Skeletal muscle satellite cell (primary cell): ENCODE results near the gene RELB.
"Not testable (repeated sequence)": the region's sequence is repeated elsewhere in the genome, so short reads cannot be mapped to it uniquely, and the experiment has no call there.

ENCODE experiments used
- H3K27me3 ChIP-seq: 2 replicates; pipeline ENCODE4 v1.7.0; 2013; ENCODE audit warnings: low read length; ENCODE audit not compliant: control insufficient read depth, insufficient read depth
- H3K36me3 ChIP-seq: 2 replicates; pipeline ENCODE4 v1.7.0; 2013; ENCODE audit warnings: mild to moderate bottlenecking, control low read depth, low read length; ENCODE audit not compliant: insufficient read depth
- H3K4me1 ChIP-seq: 2 replicates; pipeline ENCODE4 v1.7.0; 2013; ENCODE audit warnings: low read length; ENCODE audit not compliant: control insufficient read depth, insufficient read depth
- H3K4me2 ChIP-seq: 2 replicates; pipeline ENCODE4 v1.7.0; 2013; ENCODE audit warnings: mild to moderate bottlenecking, low read length
- H3K4me3 ChIP-seq: 2 replicates; pipeline ENCODE4 v1.7.0; 2013; ENCODE audit warnings: low read length
- H3K9ac ChIP-seq: 2 replicates; pipeline ENCODE4 v1.7.0; 2013; ENCODE audit warnings: mild to moderate bottlenecking, low read depth, low read length, moderate library complexity
- H3K9me3 ChIP-seq: replicated peaks from 2 replicates; pipeline ENCODE4 v1.7.0; 2013; ENCODE audit warnings: mild to moderate bottlenecking, control low read depth, low read length

The RELB gene

GRCh38 chr19:44988896-44989556 lies 12.2 kb upstream of the RELB start:
- Histone ChIP-seq H3K4me3 (no peak overlapping the region), H3K36me3 (peaks cover 61% of the 10 kb centered on the region), H3K4me2 (no peak overlapping the region), H3K9me3 (no peaks in the 10 kb centered on the region), H3K9ac (no peak overlapping the region), H3K27me3 (no peaks in the 10 kb centered on the region), H3K4me1 (no peaks in the 10 kb centered on the region)

GRCh38 chr19:44990459-44990858 lies 10.8 kb upstream of the RELB start:
- Histone ChIP-seq H3K9ac (no peak overlapping the region), H3K4me2 (no peak overlapping the region), H3K36me3 (peaks cover 56% of the 10 kb centered on the region), H3K4me1 (no peaks in the 10 kb centered on the region), H3K9me3 (no peaks in the 10 kb centered on the region), H3K4me3 (no peak overlapping the region), H3K27me3 (no peaks in the 10 kb centered on the region)

GRCh38 chr19:44990966-44991365 lies 10.3 kb upstream of the RELB start:
- no peaks in the 10 kb centered on the region for H3K9me3 ChIP-seq
- H3K36me3 ChIP-seq = peaks cover 51% of the 10 kb centered on the region
- H3K4me2 ChIP-seq = no peak overlapping the region
- no peaks in the 10 kb centered on the region for H3K4me1 ChIP-seq
- no peak overlapping the region for H3K9ac ChIP-seq
- no peak overlapping the region for H3K4me3 ChIP-seq
- H3K27me3 ChIP-seq = no peaks in the 10 kb centered on the region

GRCh38 chr19:44992336-44993163 lies 8.7 kb upstream of the RELB start:
- H3K27me3 ChIP-seq = no peaks in the 10 kb centered on the region
- H3K9ac ChIP-seq = no peak overlapping the region
- no peaks in the 10 kb centered on the region for H3K9me3 ChIP-seq
- peaks cover 37% of the 10 kb centered on the region for H3K36me3 ChIP-seq
- no peak overlapping the region for H3K4me2 ChIP-seq
- H3K4me1 ChIP-seq = no peaks in the 10 kb centered on the region
- no peak overlapping the region for H3K4me3 ChIP-seq

GRCh38 chr19:44993526-44993925 lies 7.7 kb upstream of the RELB start:
- Histone ChIP-seq H3K9ac (no peak overlapping the region), H3K9me3 (no peaks in the 10 kb centered on the region), H3K4me2 (no peak overlapping the region), H3K27me3 (no peaks in the 10 kb centered on the region), H3K36me3 (peaks cover 34% of the 10 kb centered on the region), H3K4me3 (no peak overlapping the region), H3K4me1 (no peaks in the 10 kb centered on the region)

- Histone ChIP-seq H3K9ac (no peak overlapping the region), H3K4me2 (no peak overlapping the region), H3K4me1 (no peaks in the 10 kb centered on the region), H3K4me3 (no peak overlapping the region), H3K27me3 (no peaks in the 10 kb centered on the region), H3K9me3 (no peaks in the 10 kb centered on the region), H3K36me3 (peaks cover 33% of the 10 kb centered on the region)
These were observed 7.2 kb upstream of the RELB start for GRCh38 chr19:44993926-44994537.

- Histone ChIP-seq H3K4me1 (peaks cover 4% of the 10 kb centered on the region), H3K27me3 (peaks cover 2% of the 10 kb centered on the region), H3K9ac (no peak overlapping the region), H3K36me3 (no peaks in the 10 kb centered on the region), H3K9me3 (no peaks in the 10 kb centered on the region), H3K4me3 (no peak overlapping the region), H3K4me2 (no peak overlapping the region)
These were observed 3.2 kb upstream of the RELB start for GRCh38 chr19:44998025-44998424.

GRCh38 chr19:44999131-44999925 lies 1.9 kb upstream of the RELB start:
- H3K4me3 ChIP-seq, H3K36me3 ChIP-seq, H3K9me3 ChIP-seq, H3K4me1 ChIP-seq, H3K9ac ChIP-seq, H3K4me2 ChIP-seq, H3K27me3 ChIP-seq: not testable (repeated sequence)

- H3K9me3 ChIP-seq, H3K4me1 ChIP-seq, H3K36me3 ChIP-seq, H3K27me3 ChIP-seq: not testable (repeated sequence)
- H3K4me3 ChIP-seq = peak overlapping the region; percentile 65
- peak overlapping the region; percentile 85 for H3K4me2 ChIP-seq
- H3K9ac ChIP-seq = peak overlapping the region; percentile 27
These were observed 599 bp upstream of the RELB start for GRCh38 chr19:45000665-45001064.

- H3K9ac ChIP-seq = no peak overlapping the region
- no peaks in the 10 kb centered on the region for H3K9me3 ChIP-seq
- H3K27me3 ChIP-seq = peaks cover 2% of the 10 kb centered on the region
- H3K4me1 ChIP-seq = peaks cover 4% of the 10 kb centered on the region
- H3K4me3 ChIP-seq = no peak overlapping the region
- no peaks in the 10 kb centered on the region for H3K36me3 ChIP-seq
- H3K4me2 ChIP-seq = no peak overlapping the region
These were observed 2.2 kb downstream of the RELB start for GRCh38 chr19:45003485-45003884.

- Histone ChIP-seq H3K36me3 (no peaks in the 10 kb centered on the region), H3K27me3 (no peaks in the 10 kb centered on the region), H3K4me2 (no peak overlapping the region)
These were observed 4.5 kb downstream of the RELB start for GRCh38 chr19:45005787-45006186.

More at GRCh38 chr19:45005787-45006186, 4.5 kb downstream of the RELB start:
- Histone ChIP-seq H3K9ac (no peak overlapping the region), H3K4me1 (peaks cover 3% of the 10 kb centered on the region), H3K9me3 (no peaks in the 10 kb centered on the region), H3K4me3 (no peak overlapping the region)
